GM21447 (cell line): ENCODE results near the gene HNRNPU.
A peak's percentile ranks its signal among the peaks of the same experiment; 100 is the strongest.

Source experiments
- ATAC-seq: cut with Tn5 transposase; IDR thresholded peaks from one replicate; pipeline ENCODE4 v1.9.1; 2021; ENCODE audit not compliant: unreplicated experiment

The HNRNPU gene

GRCh38 chr1:244863491-244864252 lies 671 bp downstream of the HNRNPU start:
- ATAC-seq: peak; percentile 7

GRCh38 chr1:244862699-244863490 lies 1.4 kb downstream of the HNRNPU start:
- ATAC-seq: peak; percentile 52

- ATAC-seq: no peak
Measured at GRCh38 chr1:244862354-244862698, 2.0 kb downstream of the HNRNPU start.

DNA sequence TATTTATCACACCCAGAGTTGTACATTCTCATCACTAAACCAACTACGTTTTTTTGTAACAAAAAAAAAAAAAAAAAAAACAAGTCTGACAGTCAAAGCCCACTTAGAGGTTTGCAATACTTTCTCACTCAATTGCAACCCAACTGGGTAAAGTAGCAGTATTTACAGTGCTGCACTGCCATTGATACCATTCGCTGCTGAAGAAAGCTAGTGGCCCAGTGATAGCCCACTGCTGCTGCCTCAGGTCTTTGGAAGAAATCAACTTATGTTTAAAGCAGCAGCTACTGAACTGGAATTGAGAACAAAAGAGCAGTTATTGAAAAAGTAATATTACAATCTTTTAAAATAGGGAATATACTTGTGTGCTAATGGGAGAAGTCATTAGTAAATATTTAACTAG lies 2.7 kb downstream of the HNRNPU start:
- no peak for ATAC-seq

- no peak for ATAC-seq
Measured at GRCh38 chr1:244860914-244861610, 3.3 kb downstream of the HNRNPU start.

DNA sequence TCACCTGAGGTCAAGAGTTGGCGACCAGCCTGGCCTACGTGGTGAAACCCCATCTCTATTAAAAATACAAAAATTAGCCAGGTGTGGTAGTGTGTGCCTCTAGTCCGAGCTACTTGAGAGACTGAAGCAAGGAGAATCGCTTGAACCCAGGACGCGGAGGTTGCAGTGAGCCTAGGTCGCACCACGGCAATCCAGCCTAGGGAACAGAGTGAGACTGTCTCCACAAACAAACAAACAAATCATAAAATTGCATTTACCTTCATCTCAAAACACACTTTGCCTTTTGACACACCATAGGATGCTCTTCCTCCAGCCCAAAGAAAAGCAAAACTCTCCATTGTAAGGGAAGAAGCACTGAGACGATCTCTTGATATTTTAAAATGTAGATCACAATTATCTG lies 4.3 kb downstream of the HNRNPU start:
- ATAC-seq: no peak

- no peak for ATAC-seq
Measured at GRCh38 chr1:244858357-244858756, 6.0 kb downstream of the HNRNPU start.

DNA sequence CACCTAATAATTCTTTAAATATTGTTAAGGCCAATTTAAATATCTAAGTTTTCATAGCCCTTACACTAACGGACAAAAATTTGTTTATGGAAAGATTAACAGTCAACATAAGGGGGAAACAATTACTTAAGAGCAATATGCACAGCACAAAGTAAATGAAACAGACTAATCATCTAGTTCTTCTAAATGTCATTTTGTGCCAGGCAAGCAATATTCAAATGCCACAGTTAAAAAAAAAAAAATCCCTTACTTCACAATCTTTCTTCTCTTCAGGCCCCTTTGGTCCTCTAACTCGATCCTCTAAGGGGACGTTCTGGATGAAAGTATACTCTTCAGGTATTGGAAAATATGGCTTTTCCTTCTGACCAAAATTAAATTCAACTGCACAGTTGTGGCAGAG lies 6.6 kb downstream of the HNRNPU start:
- no peak for ATAC-seq

DNA sequence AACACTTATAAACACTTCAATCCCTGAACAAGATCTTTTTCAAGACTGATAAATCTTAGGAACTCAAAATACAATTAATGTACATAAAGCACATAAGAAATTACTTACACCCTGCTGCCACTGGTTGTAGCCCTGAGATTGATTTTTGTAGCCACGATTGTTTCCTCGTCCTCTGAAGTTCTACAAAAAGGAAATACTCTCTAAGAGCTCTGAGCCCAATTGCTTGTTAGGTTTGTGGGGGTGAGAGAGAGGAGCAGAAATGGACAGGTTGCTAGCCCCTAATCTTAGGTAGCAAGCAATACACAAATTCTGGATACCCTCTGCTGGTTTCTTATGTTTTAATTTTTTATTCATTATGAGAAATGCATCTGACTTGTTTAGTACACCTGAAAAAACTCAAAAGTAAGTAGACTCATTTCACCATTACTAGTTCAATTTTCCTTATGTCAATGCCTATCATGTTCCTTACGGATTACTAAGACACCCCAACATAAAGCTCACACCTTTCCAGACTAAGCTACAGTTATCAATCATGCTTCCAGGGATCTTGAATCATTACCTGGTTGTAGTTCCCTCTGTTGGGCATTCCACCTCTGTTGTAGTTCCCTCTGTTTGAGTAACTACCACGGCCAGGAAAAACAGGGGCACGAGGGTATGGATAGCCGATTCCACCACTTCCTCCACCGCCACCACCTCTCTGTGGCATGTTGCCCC lies 9.3 kb downstream of the HNRNPU start:
- ATAC-seq: no peak

DNA sequence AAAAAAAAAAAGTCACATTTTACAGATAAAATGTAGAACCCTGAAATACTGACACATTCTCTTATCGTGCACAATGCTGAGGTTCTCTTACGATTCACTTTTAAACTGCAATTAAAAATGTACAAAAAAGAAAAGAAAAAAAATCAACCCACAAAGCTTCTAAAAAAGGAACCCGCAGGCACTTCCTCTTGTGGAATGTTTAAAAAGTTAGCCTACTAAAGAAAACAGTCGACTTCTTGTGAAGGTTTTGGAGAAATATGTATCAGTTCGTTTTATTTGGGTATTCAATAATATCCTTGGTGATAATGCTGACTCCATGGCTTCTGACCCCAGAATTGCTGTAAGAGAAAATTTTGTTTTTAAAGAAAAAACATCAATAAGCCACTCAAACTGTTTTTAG lies 10.2 kb downstream of the HNRNPU start:
- ATAC-seq: no peak

- no peak for ATAC-seq
Measured at GRCh38 chr1:244852694-244853093, 11.6 kb downstream of the HNRNPU start.

- ATAC-seq: no peak
Measured at GRCh38 chr1:244851546-244852231, 12.7 kb downstream of the HNRNPU start.

DNA sequence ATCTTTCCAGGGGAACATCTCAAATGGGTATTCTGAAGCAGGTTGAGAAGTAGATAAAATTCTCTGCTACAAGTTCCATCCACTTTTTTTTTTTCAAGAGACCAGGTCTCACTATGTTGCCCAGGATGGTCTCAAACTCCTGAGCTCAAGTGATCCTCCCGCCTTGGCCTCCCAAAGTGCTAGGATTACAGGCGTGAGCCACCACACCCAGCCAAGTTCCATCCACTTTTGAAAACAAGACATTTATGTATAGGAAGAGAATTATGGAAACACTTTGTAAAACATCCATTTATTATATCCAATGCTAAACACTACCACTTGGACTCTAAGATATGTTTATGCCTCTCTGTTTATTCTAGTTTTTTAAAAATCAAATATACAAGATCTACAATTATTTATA lies 13.4 kb downstream of the HNRNPU start:
- no peak for ATAC-seq

- ATAC-seq: no peak
Measured at GRCh38 chr1:244850099-244850852, 14.1 kb downstream of the HNRNPU start.

- ATAC-seq: no peak
Measured at GRCh38 chr1:244849189-244849866, 15.0 kb downstream of the HNRNPU start.

GRCh38 chr1:244846653-244847052 lies 17.7 kb downstream of the HNRNPU start:
- ATAC-seq: no peak

- ATAC-seq: no peak
Measured at GRCh38 chr1:244844155-244845121, 19.9 kb downstream of the HNRNPU start.
